Activated CD8-positive, alpha-beta memory T cell treated with anti-CD3 and anti-CD28 coated beads, Interleukin-2, amount 50 U/mL, for 1 hour (primary cell): ENCODE measurements around the gene SH3PXD2A.
"Not testable (repeated sequence)": the region's sequence is repeated elsewhere in the genome, so short reads cannot be mapped to it uniquely, and the experiment has no call there.

Experiments
- DNase-seq: peaks from one replicate; pipeline ENCODE4 v3.0.0-alpha.2; 2020; ENCODE audit errors: extremely low read depth

Gene SH3PXD2A

DNA sequence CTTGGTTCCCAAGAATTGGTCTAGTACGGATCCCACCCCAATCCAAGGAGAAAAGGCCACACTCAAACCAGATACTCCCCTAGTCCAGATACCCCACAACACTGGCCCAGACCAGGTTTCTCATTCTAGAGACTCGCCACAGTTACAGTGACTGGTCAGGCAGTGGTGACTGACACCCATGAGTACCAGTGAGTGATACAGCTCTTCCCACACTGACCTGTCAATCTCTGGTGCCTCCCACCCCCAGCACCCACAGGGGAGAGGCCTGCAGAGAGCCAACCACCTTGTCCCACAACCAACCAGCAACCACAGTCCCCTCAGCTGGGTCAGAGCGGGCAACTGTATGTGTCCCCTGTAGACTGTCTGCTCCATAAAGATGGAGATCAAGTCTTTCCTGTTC is 209.1 kb downstream of the SH3PXD2A start:
- DNase-seq, result no peak

DNA sequence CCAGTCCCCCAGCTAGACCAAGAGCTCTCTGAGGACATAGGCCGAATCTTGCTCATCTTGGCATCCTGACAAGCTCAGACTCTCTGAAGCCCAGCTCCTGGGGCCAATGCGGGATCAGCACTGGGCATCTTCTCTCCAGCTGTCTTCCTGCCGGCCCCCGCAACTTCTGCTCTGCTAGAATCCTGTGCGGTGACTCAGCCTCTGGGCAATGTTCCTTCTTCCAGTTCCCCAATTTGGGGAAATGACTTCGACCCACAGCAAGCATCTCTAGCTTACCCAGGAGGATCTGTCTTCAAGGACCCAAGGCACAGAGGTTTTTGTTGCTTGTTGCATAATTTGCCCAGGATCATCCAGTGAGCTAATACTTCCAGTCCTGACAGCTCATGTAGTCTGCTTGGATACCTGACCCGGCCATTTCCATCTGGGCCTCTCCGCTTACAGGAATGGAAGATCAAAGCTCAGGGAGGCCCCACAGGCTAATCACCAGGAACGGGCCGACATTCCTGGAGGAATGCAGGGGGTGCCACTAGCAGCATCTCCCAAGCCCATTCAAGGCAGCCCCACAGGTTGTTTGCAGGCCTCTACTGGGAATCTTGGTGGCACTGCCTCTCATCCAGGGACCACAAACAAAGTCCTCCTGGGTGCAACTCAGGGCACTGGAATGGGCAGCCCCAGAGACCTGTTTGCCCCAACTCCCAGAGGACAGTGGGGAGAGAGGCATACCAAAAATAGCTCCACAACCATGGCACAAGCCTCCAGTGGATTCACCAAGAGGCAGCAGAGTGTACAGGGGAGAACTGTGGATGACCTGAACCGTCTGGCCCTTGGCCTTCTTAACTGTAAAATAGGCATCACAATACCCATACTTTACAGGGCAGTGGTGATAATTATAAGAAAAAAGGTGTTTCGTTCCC is 210.0 kb downstream of the SH3PXD2A start:
- DNase-seq, result no peak

DNA sequence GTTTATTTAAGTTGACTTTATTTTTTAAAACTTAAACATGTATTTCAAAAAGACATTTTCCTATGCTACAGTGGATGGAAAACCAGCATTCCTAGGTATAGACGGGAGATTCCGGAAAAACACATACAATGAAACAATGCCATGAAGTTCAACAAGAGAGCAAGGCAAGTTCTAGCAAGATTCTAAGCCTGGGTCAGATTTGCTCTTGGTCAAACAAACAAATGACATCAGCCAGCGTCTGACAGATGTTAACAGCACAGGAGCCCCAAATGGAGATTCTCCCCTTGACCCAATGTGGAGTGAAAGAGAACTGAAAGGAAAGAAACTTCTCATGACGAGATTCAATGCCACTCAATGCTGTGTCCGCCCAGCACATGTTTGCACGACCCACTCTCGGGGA is 212.0 kb downstream of the SH3PXD2A start:
- no peak for DNase-seq

DNA sequence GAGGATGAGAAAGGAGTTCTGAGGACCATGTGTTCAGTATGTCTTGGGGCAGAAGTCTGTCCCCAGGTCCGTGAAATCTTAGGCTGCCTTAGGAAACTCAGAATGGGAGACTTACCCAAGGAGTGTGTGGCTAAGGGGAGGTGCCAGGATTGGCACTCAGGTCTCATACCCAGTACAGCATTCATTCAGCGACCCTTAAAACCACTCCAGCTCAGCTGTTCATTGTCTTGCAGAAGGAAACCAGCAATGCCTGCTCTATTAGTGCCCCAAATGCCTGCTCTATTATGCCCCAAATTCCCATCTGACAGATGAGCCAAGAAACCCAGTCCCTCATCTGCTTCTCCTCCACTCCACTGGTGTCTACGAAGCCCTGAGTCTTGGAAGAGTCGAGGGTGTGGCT is 214.1 kb downstream of the SH3PXD2A start:
- no peak for DNase-seq

DNA sequence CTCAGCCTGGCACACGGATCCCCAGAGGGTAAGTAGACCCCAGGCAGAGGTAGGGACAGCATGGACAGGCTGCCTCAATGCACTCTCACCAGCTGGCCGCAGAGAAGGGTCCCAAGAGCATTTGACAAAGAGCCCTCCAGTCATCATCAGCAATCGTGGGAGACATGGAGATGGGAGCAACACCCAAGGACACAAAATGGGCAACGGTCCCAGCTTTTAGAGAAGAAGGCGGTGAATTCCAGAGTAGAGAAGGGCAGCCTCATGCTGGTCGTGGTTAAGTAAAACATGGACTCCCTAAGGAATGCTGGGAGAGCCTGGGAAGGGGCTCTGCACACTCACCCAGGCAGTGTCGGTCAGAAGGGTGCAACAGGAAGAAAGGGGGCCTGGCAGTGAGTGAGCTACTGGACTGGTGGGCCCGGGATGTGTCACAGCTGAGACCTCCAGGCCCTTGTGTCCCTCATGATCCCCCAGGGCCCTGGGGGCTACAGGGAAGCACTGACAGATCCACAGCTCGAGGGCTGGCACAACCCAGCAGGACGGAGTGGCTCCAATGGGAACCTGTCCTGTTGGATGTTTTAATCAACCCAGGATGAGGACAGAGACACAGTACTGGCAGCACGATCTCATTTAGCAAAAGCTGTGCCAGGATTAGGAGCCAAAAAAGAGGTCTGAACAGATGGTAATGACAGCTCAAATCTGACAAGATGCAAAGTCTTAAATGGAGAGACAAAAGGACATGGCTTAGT is 214.8 kb downstream of the SH3PXD2A start:
- no peak for DNase-seq

DNA sequence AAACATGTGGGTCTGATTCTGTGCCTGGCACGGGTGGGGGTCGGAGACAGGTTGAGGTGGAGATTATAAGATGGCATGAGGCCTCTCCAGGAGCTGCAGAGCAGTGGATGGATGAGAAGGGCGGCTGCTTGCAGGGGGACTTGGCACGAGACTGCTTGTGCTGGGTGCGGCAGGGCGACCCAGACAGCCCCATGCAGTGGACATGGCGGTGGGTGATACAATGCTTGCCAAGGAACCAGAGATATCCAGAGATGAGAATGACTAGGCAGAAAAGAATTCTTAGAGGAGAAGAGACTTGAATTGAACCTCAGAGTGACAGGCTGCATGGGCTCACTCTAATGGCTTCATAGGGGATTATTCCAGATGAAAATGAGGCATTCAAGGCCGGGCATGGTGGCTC is 216.4 kb downstream of the SH3PXD2A start:
- DNase-seq, result no peak

DNA sequence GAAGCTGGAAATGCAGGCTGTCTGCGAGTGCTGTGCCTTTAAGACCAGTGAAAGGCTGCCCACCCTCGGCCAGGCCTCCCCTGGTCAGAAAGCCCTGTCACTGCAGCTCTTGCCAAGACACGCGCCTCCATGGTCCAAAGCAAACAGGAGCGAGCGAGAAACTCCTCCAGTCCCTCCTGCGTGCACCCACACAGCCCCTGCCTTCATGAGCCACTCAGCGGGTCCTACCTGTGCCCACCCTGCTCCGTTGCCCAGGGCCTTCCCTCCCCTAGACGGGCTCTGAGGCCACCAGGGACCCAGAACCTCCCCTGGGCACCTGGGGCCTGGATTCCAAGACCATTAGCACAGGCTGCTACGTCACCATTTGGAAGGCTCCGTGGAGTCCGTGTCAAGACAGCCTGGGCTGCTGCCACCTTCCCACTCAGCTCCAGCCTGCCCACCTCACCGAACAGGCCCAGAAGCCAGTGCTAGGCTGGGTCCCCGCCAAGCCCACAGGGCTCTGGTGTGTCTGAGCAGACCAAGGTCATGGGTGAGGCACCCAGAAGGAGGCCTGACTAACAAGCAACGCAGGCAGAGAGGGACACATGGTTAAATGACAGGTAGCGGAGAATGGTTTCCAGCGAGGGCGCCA is 217.3 kb downstream of the SH3PXD2A start:
- no peak for DNase-seq

DNA sequence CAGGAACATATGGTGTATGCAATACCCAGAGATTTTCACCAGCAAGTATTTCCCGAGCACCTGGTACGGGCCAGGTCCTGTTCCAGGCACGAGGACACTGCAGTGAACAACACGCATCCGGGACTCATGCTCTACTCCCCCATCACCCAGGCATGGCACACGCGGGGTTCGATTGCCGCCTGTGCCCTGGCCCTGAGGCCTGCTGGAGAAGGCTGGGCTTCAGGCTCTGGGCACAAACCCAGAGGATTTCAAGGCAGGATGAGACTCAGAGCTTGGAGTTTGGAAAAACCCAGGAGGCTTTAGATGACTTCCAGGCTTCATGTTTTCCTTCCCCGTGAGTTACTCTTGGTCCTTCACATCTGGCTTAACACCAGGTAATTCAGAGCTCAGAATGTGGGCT is 218.4 kb downstream of the SH3PXD2A start:
- DNase-seq, result no peak

DNA sequence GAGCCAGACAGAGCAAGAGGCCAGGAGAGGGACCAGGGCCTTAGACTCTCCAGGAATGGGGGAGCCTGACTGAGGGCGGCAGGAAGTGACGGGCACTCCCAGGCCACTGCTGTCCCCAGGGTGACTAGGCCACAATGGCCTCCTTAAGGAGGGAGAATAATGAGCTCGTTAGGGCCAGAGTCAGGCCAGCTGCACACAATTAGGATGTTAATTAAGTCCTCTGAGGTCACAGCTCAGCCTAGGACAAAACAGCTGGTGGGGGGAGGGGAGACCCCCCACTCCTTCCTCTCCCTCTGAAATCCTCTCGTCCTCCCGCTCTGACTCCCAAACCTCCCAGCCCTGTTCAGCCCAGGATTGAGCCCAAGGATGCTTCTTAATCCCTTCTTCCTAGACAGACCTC is 218.9 kb downstream of the SH3PXD2A start:
- DNase-seq, result no peak

DNA sequence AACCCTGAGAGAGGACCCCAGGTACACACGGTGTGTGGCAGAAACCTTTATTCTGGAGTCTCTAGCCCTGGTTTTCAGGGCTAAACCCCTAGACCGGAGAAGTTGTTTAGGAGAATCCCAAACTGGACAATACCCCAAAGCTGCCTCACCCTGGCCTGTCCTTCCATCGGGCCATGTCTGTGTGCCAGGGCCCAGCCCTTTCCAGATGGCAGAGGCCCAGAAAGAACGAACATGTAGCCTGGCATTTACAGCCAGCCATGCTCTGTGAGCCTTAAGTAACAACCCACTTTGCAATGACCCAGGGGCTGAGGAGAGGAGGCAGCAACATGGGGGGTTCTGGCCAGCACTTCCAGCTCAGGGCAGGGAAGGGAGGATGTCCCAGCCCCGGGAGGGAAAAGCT is 219.8 kb downstream of the SH3PXD2A start:
- no peak for DNase-seq

DNA sequence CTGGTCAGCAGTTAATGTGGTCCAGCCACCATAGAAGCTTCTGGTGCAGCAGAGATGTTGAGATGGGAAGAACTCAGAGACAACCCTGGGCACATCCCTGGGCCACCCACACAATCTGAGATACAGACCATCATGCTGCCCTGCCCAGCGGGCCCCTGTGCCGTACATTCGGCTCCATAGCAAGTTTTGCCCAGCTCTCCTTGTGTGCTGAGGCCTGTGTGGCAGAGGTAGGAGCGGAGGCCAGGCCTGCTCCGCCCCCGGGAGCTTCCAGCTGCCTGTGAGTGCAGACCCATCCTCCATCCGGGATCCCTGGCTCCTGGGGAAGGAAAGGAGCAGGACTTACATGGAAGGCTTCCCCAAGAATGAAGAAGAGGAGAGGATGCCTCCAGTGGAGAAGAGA is 221.5 kb downstream of the SH3PXD2A start:
- no peak for DNase-seq

DNA sequence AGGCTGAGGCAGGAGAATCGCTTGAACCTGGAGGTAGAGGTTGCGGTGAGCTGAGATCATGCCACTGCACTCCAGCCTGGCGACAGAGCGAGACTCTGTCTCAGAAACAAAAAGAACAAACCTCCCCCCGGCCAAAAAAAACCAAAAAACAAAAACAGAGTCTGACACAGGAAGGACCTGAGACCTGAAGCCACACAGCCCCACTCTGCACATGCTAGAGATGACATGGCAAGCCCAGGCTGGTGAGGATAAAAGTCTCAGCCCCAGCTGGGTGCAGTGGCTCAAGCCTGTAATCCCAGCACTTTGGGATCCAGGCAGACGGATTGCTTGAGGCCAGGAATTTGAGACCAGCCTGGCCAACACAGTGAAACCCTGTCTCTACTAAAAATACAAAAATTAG is 222.5 kb downstream of the SH3PXD2A start:
- DNase-seq, result not testable (repeated sequence)

DNA sequence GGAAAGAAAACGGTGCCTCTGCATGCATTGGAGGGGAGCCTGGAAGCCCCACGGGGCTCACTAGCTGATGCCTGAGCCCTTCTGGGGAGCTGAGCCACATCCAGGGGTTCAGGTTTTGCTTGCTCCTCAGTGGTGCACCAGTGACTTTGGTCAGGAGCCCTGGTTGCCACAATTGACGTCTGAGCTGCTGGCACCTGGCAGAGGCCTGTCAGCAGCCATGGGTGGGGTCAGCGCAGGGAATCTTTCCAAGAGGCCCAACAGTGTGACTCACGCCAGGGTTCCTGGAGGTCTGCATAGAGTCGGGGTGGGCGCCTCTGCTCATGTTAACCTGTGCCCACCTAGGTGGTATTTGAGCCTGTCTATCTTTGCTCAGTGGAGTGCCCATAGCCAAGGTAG is 223.1 kb downstream of the SH3PXD2A start:
- DNase-seq, result no peak

DNA sequence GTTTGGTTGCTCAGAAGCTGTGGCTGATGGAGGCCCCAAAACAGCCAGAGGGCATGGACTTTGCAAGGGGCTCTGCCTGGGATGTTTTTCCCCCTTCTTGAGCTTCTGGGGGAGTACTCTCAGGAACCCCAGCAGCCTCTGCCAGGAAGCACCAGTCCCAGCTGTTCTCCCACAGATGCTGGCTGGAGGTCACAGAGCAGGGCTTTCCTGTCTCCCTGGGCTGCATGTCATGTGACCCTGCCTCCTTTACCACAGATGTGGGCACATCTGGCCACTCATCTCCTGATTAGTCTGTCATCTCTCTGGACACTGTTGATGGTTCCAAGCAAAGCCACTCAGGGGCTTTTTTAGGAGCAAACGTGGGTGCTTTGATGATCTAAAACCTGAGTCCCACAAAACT is 225.2 kb downstream of the SH3PXD2A start:
- no peak for DNase-seq

DNA sequence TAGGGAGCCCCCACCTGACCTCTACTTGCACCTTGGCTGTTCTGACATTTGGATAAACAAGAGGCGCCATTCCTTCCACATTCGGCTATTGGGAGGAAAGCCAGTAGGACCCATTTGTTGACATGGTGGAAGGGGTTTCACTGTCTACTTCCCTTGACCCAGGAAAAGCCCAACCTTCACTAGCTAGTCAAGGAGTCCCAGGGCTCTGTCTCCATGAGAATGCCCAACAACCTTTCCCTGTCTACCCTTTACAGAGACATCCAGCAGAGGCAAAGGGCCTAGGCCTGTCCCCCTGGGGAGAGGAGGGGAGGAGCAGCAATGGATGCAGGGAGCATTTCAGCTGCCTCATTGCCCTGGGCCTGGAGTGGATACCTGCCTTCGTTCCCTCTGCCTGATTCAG is 225.8 kb downstream of the SH3PXD2A start:
- DNase-seq, result no peak

DNA sequence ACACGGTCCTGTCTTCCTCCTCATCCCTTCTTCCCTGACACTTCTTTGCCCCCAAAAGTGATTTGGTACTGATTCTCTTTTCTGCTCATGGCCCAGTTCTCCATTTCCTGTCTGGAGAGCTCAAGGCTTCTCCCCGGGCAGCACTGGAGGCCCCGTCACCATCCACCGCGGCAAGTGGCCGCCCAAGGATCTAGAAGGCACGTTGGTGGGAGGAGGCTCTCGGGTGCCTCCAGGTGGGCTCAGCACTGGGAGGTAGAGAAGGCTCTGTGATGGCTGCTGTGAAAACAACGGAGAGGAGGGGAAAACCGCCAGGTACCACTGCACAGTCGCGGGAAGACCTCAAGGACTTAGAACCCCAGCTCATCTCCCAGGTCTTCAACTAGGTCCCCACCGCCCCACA is 227.5 kb downstream of the SH3PXD2A start:
- DNase-seq, result no peak

DNA sequence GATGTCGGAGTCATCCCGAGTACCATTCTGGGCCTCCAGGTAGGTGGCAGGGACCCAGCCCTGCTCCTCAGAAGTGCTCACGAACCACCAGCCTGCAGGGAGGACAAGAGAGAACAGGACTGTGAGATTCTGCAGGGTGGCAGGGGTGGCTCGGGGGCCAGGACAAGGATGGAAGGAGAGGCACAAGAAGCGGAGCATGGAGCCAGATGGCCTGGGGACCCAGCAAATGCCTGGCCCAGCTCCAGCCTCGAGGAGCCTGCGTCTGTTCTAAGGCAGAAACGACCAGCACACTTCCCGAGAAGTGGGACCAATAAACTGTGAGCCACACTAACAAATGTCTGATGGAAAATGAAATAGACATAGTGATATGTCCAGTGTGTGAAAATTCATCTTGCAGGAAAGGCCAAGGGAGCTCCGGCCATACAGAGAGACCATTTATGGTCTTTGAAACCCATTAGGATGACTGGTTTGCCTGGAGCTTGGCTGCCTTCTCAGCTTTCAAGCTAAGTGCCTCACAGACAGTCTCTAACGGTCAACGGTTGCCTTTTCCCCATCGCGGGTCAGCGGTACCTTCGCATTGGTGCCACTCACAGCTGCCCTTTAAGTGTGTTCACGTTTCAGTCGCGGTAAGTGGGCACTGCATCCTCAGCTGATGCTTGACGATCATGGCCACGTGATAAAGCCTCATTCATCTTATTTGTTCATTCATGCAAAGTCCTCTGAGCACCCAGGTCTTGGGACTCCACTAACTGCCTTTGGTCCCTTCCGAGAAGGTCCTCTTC is 228.1 kb downstream of the SH3PXD2A start:
- DNase-seq, result no peak

DNA sequence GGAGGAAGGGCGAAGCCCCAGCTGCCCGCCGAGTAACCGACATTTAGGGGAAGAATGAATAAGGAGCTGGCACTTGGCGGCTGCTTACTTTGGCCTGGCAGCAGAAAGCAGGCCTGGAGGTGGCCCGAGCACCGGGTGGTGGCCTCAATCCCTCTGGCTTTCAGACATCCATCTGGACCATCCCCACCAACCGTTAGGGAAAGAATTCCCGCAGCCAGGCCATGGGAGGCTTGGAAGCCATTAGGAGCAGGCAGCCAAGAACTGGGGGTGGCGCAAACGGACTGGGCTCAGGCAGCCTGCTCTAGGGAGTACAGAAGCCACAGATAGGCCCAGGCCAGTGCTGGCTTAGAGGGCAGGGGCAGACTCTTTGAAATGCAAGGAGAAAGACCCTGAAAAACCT is 229.2 kb downstream of the SH3PXD2A start:
- DNase-seq, result no peak

DNA sequence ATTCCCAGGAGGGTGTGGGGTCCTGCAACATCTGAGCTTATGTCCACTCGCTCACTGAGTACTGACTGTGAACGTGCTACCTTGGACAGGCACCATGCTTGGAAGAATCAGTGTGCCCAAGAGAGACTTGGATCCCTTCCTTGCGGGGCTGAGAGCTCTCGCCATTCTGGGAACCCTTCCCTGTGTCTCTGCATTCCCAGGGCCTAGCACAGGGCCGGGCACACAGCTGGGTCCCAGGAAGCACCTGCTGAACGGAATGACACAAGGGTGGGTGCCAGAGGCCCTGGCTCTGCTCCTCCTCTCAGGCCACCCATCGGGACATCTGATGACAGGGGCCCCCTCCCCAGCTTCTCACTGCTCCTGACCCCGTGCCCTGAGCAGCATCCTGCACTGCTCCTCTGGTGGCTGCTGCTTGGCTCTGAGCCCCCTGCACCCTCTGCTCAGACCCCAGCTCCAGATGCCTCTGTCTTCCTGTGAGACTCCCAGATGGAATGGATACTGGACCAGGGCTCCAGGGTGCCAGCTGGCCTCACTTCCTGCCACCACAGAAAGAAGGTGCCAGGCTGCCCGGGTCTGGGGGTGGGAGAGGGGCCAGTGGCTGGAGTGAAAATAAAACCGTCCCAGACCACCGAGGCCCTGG is 232.3 kb downstream of the SH3PXD2A start:
- no peak for DNase-seq

DNA sequence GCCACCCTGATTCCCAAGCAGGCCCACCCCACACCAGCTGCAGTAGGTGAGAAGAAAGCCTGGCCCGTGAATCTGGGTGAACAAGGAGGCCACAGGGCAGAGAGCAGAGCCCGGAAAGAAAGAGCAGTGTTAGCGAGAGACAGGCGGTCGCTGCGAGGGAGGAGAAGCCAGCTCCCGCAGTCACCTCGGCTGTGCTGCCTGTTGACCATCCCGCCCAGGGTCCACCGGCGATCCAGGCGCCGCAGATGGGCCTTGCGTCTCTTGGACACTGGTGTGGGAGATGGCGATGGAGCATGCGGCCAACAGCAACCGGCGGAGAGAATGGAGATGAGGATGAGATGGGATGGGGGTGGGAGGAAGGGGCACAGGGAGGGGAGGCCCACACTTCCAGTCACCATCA is 233.1 kb downstream of the SH3PXD2A start:
- DNase-seq, result no peak

DNA sequence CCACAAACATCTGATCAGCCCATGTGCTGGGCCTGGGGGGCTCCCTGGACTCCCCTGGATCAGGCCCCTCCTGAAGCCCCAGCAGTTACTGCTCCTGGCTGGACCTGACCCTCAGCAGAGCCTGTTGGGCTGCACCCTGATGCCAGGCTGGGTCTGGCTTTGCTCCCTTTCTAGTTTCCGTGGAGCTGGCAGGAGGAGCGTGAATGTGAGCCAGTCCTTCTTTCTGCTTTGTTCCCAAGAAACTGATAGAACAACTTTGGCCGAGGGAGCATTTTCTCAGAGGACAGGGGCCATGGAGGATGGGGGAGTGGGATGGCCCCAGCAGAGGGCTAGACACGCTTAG is 233.6 kb downstream of the SH3PXD2A start:
- DNase-seq, result no peak
